ENCODE data around the gene TIMD4.

DNA sequence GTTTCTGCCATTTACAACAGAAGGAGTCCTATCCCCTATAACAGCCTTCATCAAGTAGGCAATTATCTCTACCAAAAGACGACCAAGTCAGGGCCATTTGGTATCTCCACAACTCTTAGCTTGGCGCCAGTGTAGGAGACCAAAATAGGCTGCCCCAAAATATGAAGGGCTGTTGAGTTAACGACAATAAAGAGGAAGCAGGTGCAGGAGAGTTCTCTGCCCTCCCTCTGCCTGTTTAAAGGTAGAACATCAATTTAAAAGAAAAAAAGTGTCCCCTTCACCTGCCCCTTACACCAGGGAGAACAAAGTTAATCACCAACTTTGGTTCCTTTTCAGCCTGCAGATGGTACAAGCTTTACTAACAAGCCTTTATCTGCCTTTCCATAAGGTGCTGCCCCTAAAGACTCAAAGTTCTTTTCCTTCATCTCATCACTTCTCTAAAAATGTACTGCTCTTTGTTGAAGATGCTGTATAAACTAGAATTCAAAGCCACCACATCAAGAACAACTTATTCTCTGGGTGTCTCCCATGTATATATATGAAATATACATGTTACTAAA is 79.6 kb downstream of the TIMD4 start:
- TF ChIP-seq CTCF (IDR thresholded peaks at IDR 0.05) (no peak), POLR2A (IDR thresholded peaks at IDR 0.05) (no peak)

Data from right lobe of liver (tissue), 4 donors.